Neuronal stem cell (in vitro differentiated cells): ENCODE measurements around the gene CNTNAP2.

Experiments
- DNase-seq: peaks from one replicate; pipeline ENCODE4 v3.0.0-alpha.2; 2013; ENCODE audit warnings: low spot score
- H2AFZ ChIP-seq: one replicate; pipeline ENCODE4 v1.6.1; 2013; ENCODE audit warnings: mild to moderate bottlenecking, low read length, inconsistent platforms
- H2AK5ac ChIP-seq: 2 replicates; pipeline ENCODE4 v1.6.1; 2013; ENCODE audit warnings: low read depth, mild to moderate bottlenecking, inconsistent platforms, low read length, moderate library complexity, mixed read lengths
- H2BK120ac ChIP-seq: 2 replicates; pipeline ENCODE4 v1.6.1; 2013; ENCODE audit warnings: low read depth, mild to moderate bottlenecking, inconsistent platforms, low read length, moderate library complexity, mixed read lengths
- H2BK12ac ChIP-seq: one replicate; pipeline ENCODE4 v1.6.1; 2013; ENCODE audit warnings: low read length, inconsistent platforms
- H2BK15ac ChIP-seq: 2 replicates; pipeline ENCODE4 v1.6.1; 2013; ENCODE audit warnings: mild to moderate bottlenecking, low read length, inconsistent platforms, mixed read lengths
- H2BK5ac ChIP-seq: one replicate; pipeline ENCODE4 v1.6.1; 2013; ENCODE audit warnings: inconsistent platforms, mild to moderate bottlenecking, low read length, moderate library complexity
- H3K14ac ChIP-seq: one replicate; pipeline ENCODE4 v1.6.1; 2013; ENCODE audit warnings: low read length, inconsistent platforms
- H3K18ac ChIP-seq: 2 replicates; pipeline ENCODE4 v1.6.1; 2013; ENCODE audit warnings: low read length, inconsistent platforms
- H3K23ac ChIP-seq: 2 replicates; pipeline ENCODE4 v1.6.1; 2013; ENCODE audit warnings: low read depth, mild to moderate bottlenecking, mixed read lengths, low read length, inconsistent platforms; ENCODE audit not compliant: poor library complexity
- H3K27ac ChIP-seq: replicated peaks from 3 replicates; pipeline ENCODE4 v1.5.1; 2013; ENCODE audit warnings: low read length, inconsistent platforms
- H3K27me3 ChIP-seq, 3 experiments: 2 replicates each; pipeline ENCODE4 v1.6.1; 2013; ENCODE audit warnings: low read length in 3 of 3, mild to moderate bottlenecking in 2 of 3, inconsistent platforms in 1 of 3, low read depth in 1 of 3, mixed read lengths in 1 of 3, moderate library complexity in 1 of 3; ENCODE audit not compliant: control insufficient read depth in 3 of 3, insufficient read depth in 3 of 3
- H3K36me3 ChIP-seq, 2 donors: replicated peaks in 1 of 2; 2 replicates each; pipeline ENCODE4 v1.6.1; 2013; ENCODE audit warnings: low read length in 2 of 2; ENCODE audit not compliant: control insufficient read depth in 2 of 2, insufficient read depth in 2 of 2
- H3K4ac ChIP-seq: 2 replicates; pipeline ENCODE4 v1.6.1; 2013; ENCODE audit warnings: inconsistent platforms, mild to moderate bottlenecking, low read length, moderate library complexity
- H3K4me1 ChIP-seq, 2 donors: 1 replicate in 1 of 2; 2 replicates in 1 of 2; pipeline ENCODE4 v1.6.1; 2013; ENCODE audit warnings: low read length in 2 of 2, low read depth in 1 of 2; ENCODE audit not compliant: control insufficient read depth in 2 of 2, insufficient read depth in 1 of 2
- H3K4me2 ChIP-seq: one replicate; pipeline ENCODE4 v1.6.1; 2013; ENCODE audit warnings: mild to moderate bottlenecking, low read length, inconsistent platforms; ENCODE audit not compliant: insufficient read depth, poor library complexity, severe bottlenecking
- H3K4me3 ChIP-seq, 2 donors: 2 replicates each; pipeline ENCODE4 v1.5.1; 2013; ENCODE audit warnings: low read length in 2 of 2, mild to moderate bottlenecking in 2 of 2, inconsistent platforms in 1 of 2, moderate library complexity in 1 of 2
- H3K79me1 ChIP-seq: one replicate; pipeline ENCODE4 v1.6.1; 2013; ENCODE audit warnings: low read depth, mild to moderate bottlenecking, inconsistent platforms, low read length, moderate library complexity
- H3K9ac ChIP-seq: one replicate; pipeline ENCODE4 v1.6.1; 2013; ENCODE audit warnings: mild to moderate bottlenecking, low read depth, low read length, inconsistent platforms; ENCODE audit not compliant: poor library complexity
- H3K9me3 ChIP-seq, 2 donors: replicated peaks in 1 of 2; 2 replicates each; pipeline versions ENCODE3 to v1.6.1; 2013; ENCODE audit warnings: low read length in 2 of 2, mild to moderate bottlenecking in 2 of 2, inconsistent platforms in 1 of 2, low read depth in 1 of 2, mixed read lengths in 1 of 2, moderate library complexity in 1 of 2; ENCODE audit not compliant: control insufficient read depth in 2 of 2, insufficient read depth in 1 of 2
- H4K8ac ChIP-seq: one replicate; pipeline ENCODE4 v1.6.1; 2013; ENCODE audit warnings: low read depth, mild to moderate bottlenecking, inconsistent platforms, low read length, moderate library complexity
- H4K91ac ChIP-seq: one replicate; pipeline ENCODE4 v1.6.1; 2013; ENCODE audit warnings: low read length, low read depth, mild to moderate bottlenecking, inconsistent platforms; ENCODE audit not compliant: poor library complexity
- WGBS, 2 donors: extraction: QIAGEN DNeasy Blood & Tissue Kit; methylation state at CpG; one replicate each; pipeline ENCODE4 v1.1.7; 2013; ENCODE audit warnings: missing lambda C conversion rate in 2 of 2, mixed read lengths in 1 of 2; ENCODE audit not compliant: insufficient read length in 2 of 2, insufficient replicate concordance in 1 of 2; ENCODE audit errors: extremely low coverage in 2 of 2; 5-methylcytosine and 5-hydroxymethylcytosine counted together

CNTNAP2 gene

DNA sequence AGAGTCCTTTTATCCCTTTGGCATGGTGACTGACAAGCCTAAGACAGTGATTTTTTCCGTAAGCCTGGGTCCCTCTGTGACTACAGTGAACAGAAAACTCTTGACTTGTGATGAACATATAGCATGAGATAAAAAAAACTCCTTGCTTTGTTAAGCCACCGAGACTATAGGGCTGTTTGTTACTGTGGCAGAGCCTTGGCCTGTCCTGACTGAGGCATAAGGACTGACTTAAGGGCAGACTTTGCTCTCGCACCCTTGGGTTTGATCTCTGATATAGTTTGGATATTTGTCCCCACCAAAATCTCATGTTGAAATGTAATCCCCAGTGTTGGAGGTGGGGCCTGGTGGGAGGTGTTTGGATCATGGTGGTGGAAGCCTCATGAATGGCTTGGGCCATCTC lies 2157.5 kb downstream of the CNTNAP2 start:
- Histone ChIP-seq H3K4ac (no peak overlapping the region), H3K9me3 (peaks cover 0 to 4% of the 10 kb centered on the region in 2 donors), H4K8ac (no peak overlapping the region), H3K23ac (no peak overlapping the region), H3K27me3 (no peaks in the 10 kb centered on the region), H3K4me1 (peaks cover 2 to 12% of the 10 kb centered on the region in 2 donors), H2BK15ac (no peak overlapping the region), H2BK5ac (no peak overlapping the region), H4K91ac (no peak overlapping the region), H3K4me2 (no peak overlapping the region), H3K79me1 (peaks cover 2% of the 10 kb centered on the region), H3K14ac (no peak overlapping the region), H2BK120ac (no peak overlapping the region), H2AK5ac (no peak overlapping the region), H2BK12ac (no peak overlapping the region), H2AFZ (no peak overlapping the region), H3K9ac (no peak overlapping the region), H3K4me3 (no peak overlapping the region), H3K36me3 (no peaks in the 10 kb centered on the region), H3K18ac (no peak overlapping the region), H3K27ac (no peak overlapping the region)
- no CpG with 5 or more reads among the region's 3 CpGs for WGBS, 2 donors
- DNase-seq: no peak

DNA sequence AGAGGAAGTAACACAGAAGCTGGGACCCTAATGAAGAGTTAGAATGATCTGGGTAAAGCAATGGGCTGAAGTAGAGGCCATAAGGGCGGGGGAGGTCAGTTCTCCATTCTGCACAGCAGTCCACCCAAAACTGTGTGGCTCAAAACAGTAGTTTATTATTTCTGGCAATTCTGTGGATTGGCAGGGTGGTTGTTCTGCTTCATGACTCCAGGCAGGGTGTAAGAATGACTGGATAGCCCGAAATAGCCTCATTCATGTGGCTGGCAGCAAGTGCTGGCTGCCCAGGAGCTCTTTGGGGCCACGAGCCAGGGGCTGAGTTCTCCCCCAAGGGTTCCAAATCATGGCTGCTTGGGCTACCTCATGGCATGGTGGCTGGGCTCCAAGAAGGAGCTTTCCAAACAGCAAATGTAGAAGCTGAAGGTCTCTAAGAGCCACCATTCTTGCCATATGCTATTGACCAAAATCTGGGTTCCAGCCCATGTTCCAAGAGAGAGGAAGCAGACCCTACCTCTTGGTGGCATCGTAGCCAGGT lies 2158.8 kb downstream of the CNTNAP2 start:
- H2BK15ac ChIP-seq: no peak overlapping the region
- H3K23ac ChIP-seq: no peak overlapping the region
- no peak overlapping the region for H4K8ac ChIP-seq
- H3K4me2 ChIP-seq: no peak overlapping the region
- H4K91ac ChIP-seq: no peak overlapping the region
- H2BK120ac ChIP-seq: no peak overlapping the region
- no peak overlapping the region for H2AK5ac ChIP-seq
- no peak overlapping the region for H2BK5ac ChIP-seq
- H3K9ac ChIP-seq: no peak overlapping the region
- no peak overlapping the region for H3K4ac ChIP-seq
- no peak overlapping the region for H2BK12ac ChIP-seq
- no peak overlapping the region for H3K4me3 ChIP-seq
- H3K27ac ChIP-seq: no peak overlapping the region
- H2AFZ ChIP-seq: no peak overlapping the region
- WGBS, 2 donors: no CpG with 5 or more reads among the region's 4 CpGs
- H3K9me3 ChIP-seq: peaks cover 0 to 5% of the 10 kb centered on the region in 2 donors
- H3K18ac ChIP-seq: no peak overlapping the region
- H3K4me1 ChIP-seq: peaks cover 2 to 12% of the 10 kb centered on the region in 2 donors
- no peaks in the 10 kb centered on the region for H3K36me3 ChIP-seq
- no peak for DNase-seq
- peaks cover 2% of the 10 kb centered on the region for H3K79me1 ChIP-seq
- no peaks in the 10 kb centered on the region for H3K27me3 ChIP-seq
- no peak overlapping the region for H3K14ac ChIP-seq

DNA sequence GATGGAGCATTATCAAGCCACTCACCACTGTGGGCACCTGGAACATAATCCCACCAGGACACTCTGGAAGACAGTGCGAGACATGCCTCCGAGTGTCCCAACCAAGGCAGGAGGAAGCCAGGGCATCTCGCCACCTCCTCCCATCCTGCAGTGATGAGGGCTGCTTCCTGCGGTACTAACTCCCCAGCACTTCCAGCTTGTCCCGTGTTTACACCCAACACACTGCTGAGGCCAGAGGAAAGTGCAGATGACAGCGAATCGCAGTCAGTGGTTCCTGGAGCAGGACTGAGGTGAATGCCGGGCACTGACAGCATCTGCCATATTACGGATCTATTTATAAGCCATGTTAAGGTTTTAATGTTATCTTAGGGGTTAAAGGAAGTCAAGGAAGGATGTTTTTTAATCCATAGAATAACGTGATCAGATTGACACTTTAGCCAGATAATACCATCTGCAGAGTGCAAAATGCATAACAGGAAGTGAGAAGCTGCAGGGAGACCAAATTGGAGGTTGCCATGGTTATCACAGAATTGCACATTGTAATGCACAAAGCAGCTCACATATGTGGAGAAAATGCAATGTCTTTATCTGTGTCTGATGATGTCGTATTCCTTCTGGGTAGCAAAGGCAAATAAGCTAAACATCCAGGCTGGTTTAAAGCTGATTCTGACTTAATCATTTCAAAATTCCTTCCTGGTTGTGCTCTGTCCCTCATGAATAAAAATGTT lies 2159.9 kb downstream of the CNTNAP2 start:
- H3K4ac ChIP-seq: no peak overlapping the region
- H4K8ac ChIP-seq: no peak overlapping the region
- H3K4me2 ChIP-seq: no peak overlapping the region
- peak overlapping the region; percentile 22 for H3K18ac ChIP-seq
- H2BK15ac ChIP-seq: peak overlapping the region; percentile 75
- H3K9me3 ChIP-seq: peaks cover 0 to 5% of the 10 kb centered on the region in 2 donors
- H3K4me3 ChIP-seq: no peak overlapping the region
- no peak overlapping the region for H2BK120ac ChIP-seq
- WGBS, 2 donors: no CpG with 5 or more reads among the region's 11 CpGs
- H3K79me1 ChIP-seq: peaks cover 2% of the 10 kb centered on the region
- H3K14ac ChIP-seq: peak overlapping the region; percentile 56
- H2BK5ac ChIP-seq: no peak overlapping the region
- H2BK12ac ChIP-seq: no peak overlapping the region
- no peak for DNase-seq
- no peak overlapping the region for H3K27ac ChIP-seq
- no peaks in the 10 kb centered on the region for H3K27me3 ChIP-seq
- H3K9ac ChIP-seq: no peak overlapping the region
- H2AFZ ChIP-seq: peak overlapping the region; percentile 2
- no peak overlapping the region for H2AK5ac ChIP-seq
- H3K36me3 ChIP-seq: no peaks in the 10 kb centered on the region
- H3K4me1 ChIP-seq: peaks cover 2 to 12% of the 10 kb centered on the region in 2 donors
- peak overlapping the region; percentile 58 for H3K23ac ChIP-seq
- no peak overlapping the region for H4K91ac ChIP-seq

GRCh38 chr7:148277042-148277660 lies 2160.6 kb downstream of the CNTNAP2 start:
- no peak overlapping the region for H3K4me2 ChIP-seq
- no peak overlapping the region for H3K4me3 ChIP-seq
- no peak overlapping the region for H3K4ac ChIP-seq
- H3K4me1 ChIP-seq: peaks cover 2 to 12% of the 10 kb centered on the region in 2 donors
- no peak overlapping the region for H3K27ac ChIP-seq
- H4K91ac ChIP-seq: no peak overlapping the region
- H2BK15ac ChIP-seq: no peak overlapping the region
- no peak overlapping the region for H3K23ac ChIP-seq
- peaks cover 0 to 5% of the 10 kb centered on the region in 2 donors for H3K9me3 ChIP-seq
- H3K9ac ChIP-seq: no peak overlapping the region
- peak overlapping the region; percentile 2 for H2AFZ ChIP-seq
- H3K79me1 ChIP-seq: peaks cover 2% of the 10 kb centered on the region
- no peak overlapping the region for H2AK5ac ChIP-seq
- no peak overlapping the region for H2BK5ac ChIP-seq
- H3K36me3 ChIP-seq: no peaks in the 10 kb centered on the region
- H2BK12ac ChIP-seq: no peak overlapping the region
- no peak overlapping the region for H3K18ac ChIP-seq
- no peak for DNase-seq
- no peak overlapping the region for H2BK120ac ChIP-seq
- WGBS, 2 donors: no CpG with 5 or more reads among the region's 11 CpGs
- H4K8ac ChIP-seq: no peak overlapping the region
- H3K14ac ChIP-seq: no peak overlapping the region
- H3K27me3 ChIP-seq: no peaks in the 10 kb centered on the region
